NOMO-1 (cell line): ENCODE data around the gene IPO5.
A peak's percentile ranks its signal among the peaks of the same experiment; 100 is the strongest.
"Not testable (repeated sequence)": the region's sequence is repeated elsewhere in the genome, so short reads cannot be mapped to it uniquely, and the experiment has no call there.

Experiments
- DNase-seq, 2 experiments: peaks; one replicate each; lab custom pipeline; 2025; ENCODE audit not compliant: unreplicated experiment in 2 of 2; lab: John Stamatoyannopoulos, UW

IPO5 gene

GRCh38 chr13:97948041-97948440 lies 5.4 kb upstream of the IPO5 start:
- DNase-seq: no peak

- DNase-seq: not testable (repeated sequence)
These were observed 4.2 kb upstream of the IPO5 start for GRCh38 chr13:97949316-97949715.

- DNase-seq: no peak
These were observed 2.1 kb upstream of the IPO5 start for GRCh38 chr13:97951376-97951775.

- not testable (repeated sequence) for DNase-seq
These were observed 644 bp upstream of the IPO5 start for GRCh38 chr13:97952831-97953230.

GRCh38 chr13:97961340-97961739 lies 7.9 kb downstream of the IPO5 start:
- DNase-seq: no peak

GRCh38 chr13:97962887-97963286 lies 9.4 kb downstream of the IPO5 start:
- no peak for DNase-seq

- no peak for DNase-seq
These were observed 13.8 kb downstream of the IPO5 start for GRCh38 chr13:97967226-97967625.

GRCh38 chr13:97967948-97968347 lies 14.5 kb downstream of the IPO5 start:
- no peak for DNase-seq

GRCh38 chr13:97971519-97971918 lies 18.0 kb downstream of the IPO5 start:
- no peak for DNase-seq

GRCh38 chr13:97974773-97975172 lies 21.3 kb downstream of the IPO5 start:
- DNase-seq: no peak

- DNase-seq: peak in 1 of 2 experiments; percentile 29
These were observed 21.9 kb downstream of the IPO5 start for GRCh38 chr13:97975280-97975847.

- DNase-seq: peak; percentile 79 to 89
These were observed 22.6 kb downstream of the IPO5 start for GRCh38 chr13:97975848-97976609.

GRCh38 chr13:97976610-97977521 lies 23.4 kb downstream of the IPO5 start:
- DNase-seq: peak in 1 of 2 experiments; percentile 1

- DNase-seq: no peak
These were observed 24.5 kb downstream of the IPO5 start for GRCh38 chr13:97977982-97978381.

GRCh38 chr13:97978651-97979050 lies 25.2 kb downstream of the IPO5 start:
- no peak for DNase-seq

GRCh38 chr13:97979051-97979450 lies 25.6 kb downstream of the IPO5 start:
- no peak for DNase-seq

GRCh38 chr13:97979556-97979955 lies 26.1 kb downstream of the IPO5 start:
- DNase-seq: no peak

GRCh38 chr13:97982286-97982685 lies 28.8 kb downstream of the IPO5 start:
- DNase-seq: no peak

GRCh38 chr13:97986835-97987234 lies 33.4 kb downstream of the IPO5 start:
- DNase-seq: peak; percentile 52 to 75

GRCh38 chr13:97999653-98000052 lies 46.2 kb downstream of the IPO5 start:
- DNase-seq: no peak

- DNase-seq: no peak
These were observed 50.6 kb downstream of the IPO5 start for GRCh38 chr13:98004107-98004506.
